ENCODE data around the gene DUT. TPM values are rescaled to one million over a fixed set of nuclear protein-coding genes. Genes with fewer than 3 reads are reported as not detected.

Gene DUT
- total RNA-seq, result 50.1 and 54.0 TPM in 2 replicates

GRCh38 chr15:48330855-48331795 is at the start of gene DUT:
Gene DUT, plus strand, starts transcription at chr15:48331429. Its CDS starts 87 bp downstream, at chr15:48331516.

Other genes with a start within 250 kb of the DUT start
- gene SLC24A5, start 210.4 kb upstream of the DUT start, total RNA-seq, result not detected in 2 replicates
- gene MYEF2, start 153.1 kb upstream of the DUT start, total RNA-seq, result 13.5 and 16.6 TPM in 2 replicates
- not detected in 2 replicates for gene CTXN2, start 139.8 kb upstream of the DUT start, total RNA-seq
- not detected in 2 replicates for gene SLC12A1, start 125.1 kb upstream of the DUT start, total RNA-seq

Measured in uterine smooth muscle cell (primary cell).